OCI-LY7 (cell line): ENCODE measurements around the gene CLEC20A.

Experiments
- EZH2phosphoT487 ChIP-seq: fragments of 200-600 bp; sonication (generic); IDR thresholded peaks from 2 replicates; pipeline ENCODE4 v1.6.1; 2018; ENCODE audit warnings: low read depth, borderline replicate concordance, mild to moderate bottlenecking, mixed run types, antibody characterized with exemption, low read length, moderate library complexity, mixed read lengths
- TF ChIP-seq, protein P1 (sequence below): fragments of 200-600 bp; sonication (generic); conservative IDR thresholded peaks from 2 replicates; pipeline ENCODE4 v1.5.1; 2014; ENCODE audit warnings: mild to moderate bottlenecking, antibody characterized with exemption, low read length, moderate library complexity, mixed read lengths

DNA sequence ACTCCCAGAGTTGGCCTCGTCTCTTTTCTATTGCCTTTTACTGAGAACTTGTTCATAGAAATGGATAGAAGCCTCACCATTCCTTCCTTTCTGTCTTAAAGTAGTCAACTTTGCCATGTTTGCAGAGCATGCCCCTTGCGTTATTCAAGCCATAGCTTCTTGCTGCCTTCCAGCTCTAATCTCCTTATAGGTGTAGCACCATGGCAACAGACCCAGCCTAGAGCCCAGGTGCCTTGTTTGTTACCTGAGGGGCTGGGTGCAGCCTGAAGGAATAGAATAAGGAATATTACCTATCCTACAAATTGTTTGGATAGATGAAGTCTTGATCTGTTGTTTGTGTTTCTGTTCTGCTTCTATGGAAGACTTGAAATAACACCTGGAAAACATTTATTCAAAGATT, 59.9 kb downstream of the CLEC20A start:
- TF ChIP-seq, protein P1, sequence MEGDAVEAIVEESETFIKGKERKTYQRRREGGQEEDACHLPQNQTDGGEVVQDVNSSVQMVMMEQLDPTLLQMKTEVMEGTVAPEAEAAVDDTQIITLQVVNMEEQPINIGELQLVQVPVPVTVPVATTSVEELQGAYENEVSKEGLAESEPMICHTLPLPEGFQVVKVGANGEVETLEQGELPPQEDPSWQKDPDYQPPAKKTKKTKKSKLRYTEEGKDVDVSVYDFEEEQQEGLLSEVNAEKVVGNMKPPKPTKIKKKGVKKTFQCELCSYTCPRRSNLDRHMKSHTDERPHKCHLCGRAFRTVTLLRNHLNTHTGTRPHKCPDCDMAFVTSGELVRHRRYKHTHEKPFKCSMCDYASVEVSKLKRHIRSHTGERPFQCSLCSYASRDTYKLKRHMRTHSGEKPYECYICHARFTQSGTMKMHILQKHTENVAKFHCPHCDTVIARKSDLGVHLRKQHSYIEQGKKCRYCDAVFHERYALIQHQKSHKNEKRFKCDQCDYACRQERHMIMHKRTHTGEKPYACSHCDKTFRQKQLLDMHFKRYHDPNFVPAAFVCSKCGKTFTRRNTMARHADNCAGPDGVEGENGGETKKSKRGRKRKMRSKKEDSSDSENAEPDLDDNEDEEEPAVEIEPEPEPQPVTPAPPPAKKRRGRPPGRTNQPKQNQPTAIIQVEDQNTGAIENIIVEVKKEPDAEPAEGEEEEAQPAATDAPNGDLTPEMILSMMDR: no peak
- TF ChIP-seq EZH2phosphoT487: no peak
